Activated naive CD4-positive, alpha-beta T cell treated with anti-CD3 and anti-CD28 coated beads for 36 hours (primary cell): ENCODE data around the gene MBD6. TPM values are rescaled to one million over a fixed set of nuclear protein-coding genes. Genes with fewer than 3 reads are reported as not detected.
"Not testable (repeated sequence)": the region's sequence is repeated elsewhere in the genome, so short reads cannot be mapped to it uniquely, and the experiment has no call there.

ENCODE experiments used
- CTCF ChIA-PET: fragments of 350-600 bp; sonication (Branson Sonifier 250); formaldehyde crosslinking; loops from one replicate; lab custom pipeline; 2021; ENCODE audit warnings: antibody characterized with exemption; lab: Charles Lee
- DNase-seq: peaks from one replicate; pipeline ENCODE4 v3.0.0-alpha.2; 2020
- H3K27ac Mint-ChIP-seq: one replicate; pipeline ENCODE4 v1.8.0; 2021; ENCODE audit warnings: mild to moderate bottlenecking, mixed read lengths
- H3K27me3 Mint-ChIP-seq: one replicate; pipeline ENCODE4 v1.8.0; 2021; ENCODE audit warnings: low read depth, mixed read lengths
- H3K36me3 Mint-ChIP-seq: one replicate; pipeline ENCODE4 v1.8.0; 2021; ENCODE audit warnings: low read depth, mixed read lengths
- H3K4me1 Mint-ChIP-seq: one replicate; pipeline ENCODE4 v1.8.0; 2021; ENCODE audit warnings: low read depth, mixed read lengths
- H3K4me3 Mint-ChIP-seq: one replicate; pipeline ENCODE4 v1.8.0; 2021; ENCODE audit warnings: mild to moderate bottlenecking, moderate library complexity, mixed read lengths
- H3K9me3 Mint-ChIP-seq: one replicate; pipeline ENCODE4 v1.8.0; 2021; ENCODE audit warnings: mixed read lengths
- intact Hi-C: fragments of 100-400 bp; cut with micrococcal nuclease; formaldehyde crosslinking; loops from one replicate; pipeline ENCODE4 v1.15.1; 2023
- total RNA-seq, 2 experiments: library from RNA; stranded (reverse); gene quantifications; one replicate each; pipeline ENCODE4 v1.2.3, GENCODE V29; 2021

MBD6 gene
- total RNA-seq, 2 experiments from 2014 or later, result 43.5 to 45.5 TPM

DNA sequence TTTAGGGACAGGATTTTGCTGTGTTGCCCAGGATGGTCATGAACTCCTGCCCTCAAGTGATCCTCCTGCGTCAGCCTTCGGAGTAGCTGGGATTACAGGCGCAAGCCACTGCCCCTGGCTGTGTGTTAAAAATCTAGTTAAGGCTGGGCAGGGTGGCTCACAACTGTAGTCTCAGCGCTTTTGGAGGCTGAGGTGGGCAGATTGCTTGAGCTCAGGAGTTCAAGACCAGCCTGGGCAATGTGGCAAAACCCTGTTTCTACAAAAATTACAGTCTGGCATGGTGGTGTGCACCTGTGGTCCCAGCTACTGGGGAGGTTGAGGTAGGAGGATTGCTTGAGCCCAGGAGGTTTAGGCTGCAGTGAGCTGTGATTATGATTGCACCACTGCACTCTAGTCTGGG, 11.5 kb upstream of the MBD6 start:
- intact Hi-C loops, result no loop called here
- peaks cover 4% of the 10 kb centered on the region for H3K4me1 Mint-ChIP-seq
- no peak overlapping the region for H3K4me3 Mint-ChIP-seq
- no peak for DNase-seq
- H3K27ac Mint-ChIP-seq, result no peak overlapping the region
- H3K27me3 Mint-ChIP-seq, result no peaks in the 10 kb centered on the region
- peaks cover 61% of the 10 kb centered on the region for H3K36me3 Mint-ChIP-seq
- no peaks in the 10 kb centered on the region for H3K9me3 Mint-ChIP-seq
- CTCF ChIA-PET, result interaction anchor here (1.7 kb wide), 1 partner anchor 55 kb away, joined by 5 read pairs; no protein-coding TSS in a partner anchor

GRCh38 chr12:57511588-57512325, 10.9 kb upstream of the MBD6 start:
- Mint-ChIP-seq H3K27ac (peak overlapping the region; percentile 69), H3K4me1 (peaks cover 7% of the 10 kb centered on the region), H3K27me3 (no peaks in the 10 kb centered on the region), H3K9me3 (no peaks in the 10 kb centered on the region), H3K36me3 (peaks cover 62% of the 10 kb centered on the region), H3K4me3 (no peak overlapping the region)
- intact Hi-C loops, result no loop called here
- DNase-seq, result no peak
- CTCF ChIA-PET, result interaction anchor here (1.1 to 1.8 kb wide), 3 partner anchors 22 to 56 kb away, joined by 3 to 5 read pairs (median 5); no protein-coding TSS in a partner anchor

GRCh38 chr12:57512665-57513064, 10.0 kb upstream of the MBD6 start:
- peaks cover 16% of the 10 kb centered on the region for H3K4me1 Mint-ChIP-seq
- no peaks in the 10 kb centered on the region for H3K27me3 Mint-ChIP-seq
- H3K27ac Mint-ChIP-seq, result peak overlapping the region; percentile 55
- CTCF ChIA-PET, result interaction anchor here (0.6 to 1.8 kb wide), 4 partner anchors 22 to 236 kb away, joined by 3 to 5 read pairs (median 4); no protein-coding TSS in a partner anchor
- intact Hi-C loops, result no loop called here
- peaks cover 71% of the 10 kb centered on the region for H3K36me3 Mint-ChIP-seq
- H3K4me3 Mint-ChIP-seq, result no peak overlapping the region
- no peaks in the 10 kb centered on the region for H3K9me3 Mint-ChIP-seq
- no peak for DNase-seq

DNA sequence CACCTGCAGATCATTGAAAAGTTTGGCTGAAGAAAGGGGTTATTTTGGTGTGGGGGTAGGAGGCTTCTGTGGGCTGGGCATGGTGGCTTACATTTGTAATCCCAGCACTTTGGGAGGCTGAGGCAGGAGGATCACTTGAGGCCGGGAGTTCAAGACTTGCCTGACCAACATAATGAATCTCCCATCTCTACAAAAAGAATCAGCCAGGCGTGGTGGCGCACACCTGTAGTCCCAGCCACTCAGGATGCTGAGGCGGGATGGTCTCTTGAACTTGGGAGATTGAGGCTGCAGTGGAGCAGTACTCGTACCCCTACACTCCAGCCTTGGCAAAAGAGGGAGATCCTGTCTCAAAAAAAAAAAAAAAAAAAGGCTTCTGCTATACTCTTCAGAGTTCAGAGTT, 9.4 kb upstream of the MBD6 start:
- H3K4me1 Mint-ChIP-seq, result peaks cover 22% of the 10 kb centered on the region
- no peak for DNase-seq
- CTCF ChIA-PET, result interaction anchor here (1.8 kb wide), 1 partner anchor 37 kb away, joined by 5 read pairs; no protein-coding TSS in a partner anchor
- peaks cover 71% of the 10 kb centered on the region for H3K36me3 Mint-ChIP-seq
- intact Hi-C loops, result no loop called here
- no peaks in the 10 kb centered on the region for H3K9me3 Mint-ChIP-seq
- no peaks in the 10 kb centered on the region for H3K27me3 Mint-ChIP-seq
- no peak overlapping the region for H3K4me3 Mint-ChIP-seq
- H3K27ac Mint-ChIP-seq, result peak overlapping the region; percentile 55

- CTCF ChIA-PET, result interaction anchor here (1.8 kb wide), 1 partner anchor 37 kb away, joined by 5 read pairs; no protein-coding TSS in a partner anchor
- H3K9me3 Mint-ChIP-seq, intact Hi-C loops, DNase-seq, H3K4me3 Mint-ChIP-seq, H3K27me3 Mint-ChIP-seq: not testable (repeated sequence)
- peak overlapping the region; percentile 55 for H3K27ac Mint-ChIP-seq
- H3K36me3 Mint-ChIP-seq, result peaks cover 70% of the 10 kb centered on the region
- peaks cover 27% of the 10 kb centered on the region for H3K4me1 Mint-ChIP-seq
These were observed 8.9 kb upstream of the MBD6 start for GRCh38 chr12:57513677-57514076.

DNA sequence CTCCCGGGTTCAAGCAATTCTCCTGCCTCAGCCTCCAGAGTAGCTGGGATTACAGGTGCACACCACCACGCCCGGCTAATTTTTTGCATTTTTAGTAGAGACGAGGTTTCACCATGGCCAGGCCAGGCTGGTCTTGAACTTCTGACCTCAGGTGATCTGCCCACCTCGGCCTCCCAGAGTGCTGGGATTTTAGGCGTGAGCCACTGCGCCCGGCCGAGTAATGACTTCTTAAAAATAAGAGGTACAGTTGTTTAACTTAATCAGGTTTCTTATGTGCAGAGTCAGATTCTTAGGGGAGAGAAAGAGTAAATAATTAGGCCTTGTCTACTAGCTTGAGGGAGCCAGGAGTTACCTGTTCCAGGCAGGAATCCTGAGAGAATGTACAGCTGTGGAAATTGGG, 8.4 kb upstream of the MBD6 start:
- DNase-seq, H3K9me3 Mint-ChIP-seq, H3K27me3 Mint-ChIP-seq, intact Hi-C loops, H3K4me3 Mint-ChIP-seq: not testable (repeated sequence)
- Mint-ChIP-seq H3K36me3 (peaks cover 72% of the 10 kb centered on the region), H3K4me1 (peaks cover 32% of the 10 kb centered on the region), H3K27ac (peak overlapping the region; percentile 6)
- CTCF ChIA-PET, result interaction anchor here (0.7 to 1.6 kb wide), 2 partner anchors 38 to 55 kb away, joined by 4 read pairs; no protein-coding TSS in a partner anchor

DNA sequence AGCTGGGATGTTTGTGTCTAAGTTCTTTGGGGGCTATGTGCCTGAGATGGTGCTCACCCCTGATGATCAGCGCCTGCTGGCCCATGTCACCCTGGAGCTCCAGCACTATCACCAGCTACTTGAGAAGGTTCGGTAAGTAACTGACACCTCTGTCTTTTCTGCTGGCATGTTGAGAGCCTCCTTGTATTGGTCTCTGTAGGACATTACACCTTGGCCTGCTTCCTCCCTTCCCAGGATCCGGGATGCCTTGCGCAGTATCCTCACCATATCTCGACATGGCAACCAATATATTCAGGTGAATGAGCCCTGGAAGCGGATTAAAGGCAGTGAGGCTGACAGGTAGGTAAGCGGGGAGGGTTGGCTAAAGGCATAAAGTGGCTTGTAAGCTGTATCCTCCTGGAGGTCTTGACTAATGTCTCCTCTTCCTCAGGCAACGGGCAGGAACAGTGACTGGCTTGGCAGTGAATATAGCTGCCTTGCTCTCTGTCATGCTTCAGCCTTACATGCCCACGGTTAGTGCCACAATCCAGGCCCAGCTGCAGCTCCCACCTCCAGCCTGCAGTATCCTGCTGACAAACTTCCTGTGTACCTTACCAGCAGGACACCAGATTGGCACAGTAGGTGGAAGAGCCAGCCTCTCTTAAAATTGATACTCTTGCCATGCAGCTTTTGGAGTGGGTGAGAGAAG, 7.8 kb upstream of the MBD6 start:
- Mint-ChIP-seq H3K27me3 (no peaks in the 10 kb centered on the region), H3K27ac (peak overlapping the region; percentile 6), H3K4me1 (peaks cover 35% of the 10 kb centered on the region), H3K4me3 (no peak overlapping the region), H3K36me3 (peaks cover 74% of the 10 kb centered on the region), H3K9me3 (no peaks in the 10 kb centered on the region)
- CTCF ChIA-PET, result interaction anchor here (0.5 to 1.6 kb wide), 3 partner anchors 38 to 56 kb away, joined by 3 to 4 read pairs (median 4); no protein-coding TSS in a partner anchor
- DNase-seq, result no peak
- intact Hi-C loops, result no loop called here

- H3K36me3 Mint-ChIP-seq, result peaks cover 78% of the 10 kb centered on the region
- no peak for DNase-seq
- CTCF ChIA-PET, result interaction anchor here (0.5 to 1.6 kb wide), 2 partner anchors 39 to 51 kb away, joined by 3 to 4 read pairs; no protein-coding TSS in a partner anchor
- no peak overlapping the region for H3K4me3 Mint-ChIP-seq
- peaks cover 35% of the 10 kb centered on the region for H3K4me1 Mint-ChIP-seq
- H3K27ac Mint-ChIP-seq, result peak overlapping the region; percentile 6
- no peaks in the 10 kb centered on the region for H3K9me3 Mint-ChIP-seq
- intact Hi-C loops, result no loop called here
- no peaks in the 10 kb centered on the region for H3K27me3 Mint-ChIP-seq
These were observed 7.2 kb upstream of the MBD6 start for GRCh38 chr12:57515408-57515933.

GRCh38 chr12:57515934-57516541, 6.6 kb upstream of the MBD6 start:
- H3K36me3 Mint-ChIP-seq, result peaks cover 78% of the 10 kb centered on the region
- peak overlapping the region; percentile 58 for H3K27ac Mint-ChIP-seq
- intact Hi-C loops, result no loop called here
- no peak overlapping the region for H3K4me3 Mint-ChIP-seq
- H3K27me3 Mint-ChIP-seq, result no peaks in the 10 kb centered on the region
- H3K9me3 Mint-ChIP-seq, result no peaks in the 10 kb centered on the region
- CTCF ChIA-PET, result interaction anchor here (0.9 to 1.7 kb wide), 2 partner anchors 39 to 57 kb away, joined by 3 to 4 read pairs; no protein-coding TSS in a partner anchor
- peaks cover 36% of the 10 kb centered on the region for H3K4me1 Mint-ChIP-seq
- DNase-seq, result no peak

DNA sequence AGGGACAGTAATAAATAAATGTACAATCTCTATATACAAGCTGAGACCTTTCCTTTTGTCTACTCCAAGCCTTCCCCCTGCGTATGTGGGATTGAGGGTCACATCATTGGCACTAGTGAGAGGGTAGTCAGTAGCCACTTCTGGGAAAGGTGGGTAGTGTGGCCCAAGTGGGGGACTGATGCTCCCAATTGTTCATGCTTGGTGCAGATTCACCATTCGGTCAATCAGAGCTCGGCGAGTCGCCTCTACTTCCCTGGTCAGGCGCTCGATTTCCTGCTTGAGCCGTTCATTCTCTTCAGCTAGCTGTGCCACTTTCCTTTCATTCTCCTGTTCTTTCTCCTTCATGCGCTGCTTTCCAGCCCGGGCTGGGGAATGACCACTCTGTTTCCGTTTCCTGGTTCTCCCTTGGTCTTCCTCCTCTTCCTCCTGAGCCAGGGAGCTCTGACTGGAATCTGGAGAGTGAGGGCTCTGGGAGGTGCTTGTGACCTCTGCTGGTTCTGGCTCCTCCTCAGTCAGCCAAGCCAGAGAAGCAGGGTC, 5.9 kb upstream of the MBD6 start:
- Mint-ChIP-seq H3K36me3 (peaks cover 73% of the 10 kb centered on the region), H3K27me3 (no peaks in the 10 kb centered on the region), H3K4me1 (peaks cover 41% of the 10 kb centered on the region), H3K4me3 (no peak overlapping the region), H3K27ac (peak overlapping the region; percentile 75), H3K9me3 (no peaks in the 10 kb centered on the region)
- intact Hi-C loops, result no loop called here
- CTCF ChIA-PET, result interaction anchor here (0.9 to 1.7 kb wide), 2 partner anchors 40 to 58 kb away, joined by 3 to 4 read pairs; no protein-coding TSS in a partner anchor
- no peak for DNase-seq

DNA sequence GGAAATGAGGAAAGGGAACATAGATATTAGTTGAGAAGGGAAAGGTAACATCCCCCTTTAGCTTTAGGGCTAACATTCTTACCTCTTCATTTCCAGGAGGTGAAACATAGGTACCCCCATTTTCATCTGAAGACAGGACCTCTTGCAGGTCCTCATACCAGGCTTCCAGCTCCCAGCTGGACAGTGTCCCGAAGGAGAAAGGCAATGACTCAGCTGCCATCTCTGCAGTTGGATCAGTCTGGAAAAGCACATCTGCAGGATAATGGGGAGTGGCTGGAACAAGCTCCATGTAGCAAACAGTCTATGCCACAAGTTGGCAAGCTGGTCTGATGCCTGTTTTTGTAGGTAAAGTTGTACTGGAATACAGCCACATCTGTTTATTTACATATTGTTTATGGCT, 5.4 kb upstream of the MBD6 start:
- intact Hi-C loops, result no loop called here
- Mint-ChIP-seq H3K9me3 (no peaks in the 10 kb centered on the region), H3K4me1 (peaks cover 46% of the 10 kb centered on the region), H3K27ac (peak overlapping the region; percentile 75), H3K36me3 (peaks cover 68% of the 10 kb centered on the region), H3K27me3 (no peaks in the 10 kb centered on the region), H3K4me3 (no peak overlapping the region)
- CTCF ChIA-PET, result interaction anchor here (1.7 kb wide), 1 partner anchor 59 kb away, joined by 4 read pairs; no protein-coding TSS in a partner anchor
- no peak for DNase-seq
